ENCODE results near the gene PRR7.

The PRR7 gene

DNA sequence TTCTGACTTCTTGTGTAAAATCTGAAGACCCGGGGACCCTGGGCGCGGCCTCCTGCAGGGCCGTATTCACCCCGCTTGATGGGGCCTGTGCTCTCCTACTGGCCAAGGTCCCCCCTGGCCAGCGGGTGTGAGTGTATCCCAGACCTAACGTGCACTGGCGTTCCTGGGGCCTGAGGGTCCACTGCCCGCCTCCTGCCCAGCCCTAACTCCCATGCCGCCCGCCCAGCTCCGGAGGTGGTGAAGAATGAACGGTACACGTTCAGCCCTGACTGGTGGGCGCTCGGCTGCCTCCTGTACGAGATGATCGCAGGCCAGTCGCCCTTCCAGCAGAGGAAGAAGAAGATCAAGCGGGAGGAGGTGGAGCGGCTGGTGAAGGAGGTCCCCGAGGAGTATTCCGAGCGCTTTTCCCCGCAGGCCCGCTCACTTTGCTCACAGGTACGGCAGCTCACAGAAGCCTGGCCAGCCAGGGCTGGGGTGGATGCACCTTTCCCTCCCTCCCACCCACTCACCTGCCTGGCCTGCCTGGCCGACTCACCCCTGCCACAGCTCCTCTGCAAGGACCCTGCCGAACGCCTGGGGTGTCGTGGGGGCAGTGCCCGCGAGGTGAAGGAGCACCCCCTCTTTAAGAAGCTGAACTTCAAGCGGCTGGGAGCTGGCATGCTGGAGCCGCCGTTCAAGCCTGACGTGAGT lies 10.6 kb upstream of the PRR7 start:
- no peak for TF ChIP-seq EGR1 (IDR thresholded peaks at IDR 0.05)
- no peak for TF ChIP-seq RAD21 (IDR thresholded peaks at IDR 0.05; ENCODE audit: low read depth)
- TF ChIP-seq FOXM1 (IDR thresholded peaks at IDR 0.05; ENCODE audit: borderline replicate concordance, low read depth): no peak
- TF ChIP-seq, protein P1, sequence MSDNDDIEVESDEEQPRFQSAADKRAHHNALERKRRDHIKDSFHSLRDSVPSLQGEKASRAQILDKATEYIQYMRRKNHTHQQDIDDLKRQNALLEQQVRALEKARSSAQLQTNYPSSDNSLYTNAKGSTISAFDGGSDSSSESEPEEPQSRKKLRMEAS (IDR thresholded peaks at IDR 0.05): no peak
- no peak for TF ChIP-seq YY1 (IDR thresholded peaks at IDR 0.05; ENCODE audit: low read depth)
- TF ChIP-seq, protein P2, sequence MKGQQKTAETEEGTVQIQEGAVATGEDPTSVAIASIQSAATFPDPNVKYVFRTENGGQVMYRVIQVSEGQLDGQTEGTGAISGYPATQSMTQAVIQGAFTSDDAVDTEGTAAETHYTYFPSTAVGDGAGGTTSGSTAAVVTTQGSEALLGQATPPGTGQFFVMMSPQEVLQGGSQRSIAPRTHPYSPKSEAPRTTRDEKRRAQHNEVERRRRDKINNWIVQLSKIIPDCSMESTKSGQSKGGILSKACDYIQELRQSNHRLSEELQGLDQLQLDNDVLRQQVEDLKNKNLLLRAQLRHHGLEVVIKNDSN (IDR thresholded peaks at IDR 0.05): no peak
- no peak for TF ChIP-seq ZBTB7A (IDR thresholded peaks at IDR 0.05; ENCODE audit: low read depth)
- TF ChIP-seq TCF12 (IDR thresholded peaks at IDR 0.05; ENCODE audit: low read depth): no peak
- no peak for TF ChIP-seq TAF1 (IDR thresholded peaks at IDR 0.05; ENCODE audit: low read depth)
- TF ChIP-seq CEBPB (IDR thresholded peaks at IDR 0.05): no peak
- no peak for TF ChIP-seq TEAD4 (IDR thresholded peaks at IDR 0.05)
- no peak for TF ChIP-seq EP300 (IDR thresholded peaks at IDR 0.05; ENCODE audit: borderline replicate concordance)
- TF ChIP-seq, protein P3, sequence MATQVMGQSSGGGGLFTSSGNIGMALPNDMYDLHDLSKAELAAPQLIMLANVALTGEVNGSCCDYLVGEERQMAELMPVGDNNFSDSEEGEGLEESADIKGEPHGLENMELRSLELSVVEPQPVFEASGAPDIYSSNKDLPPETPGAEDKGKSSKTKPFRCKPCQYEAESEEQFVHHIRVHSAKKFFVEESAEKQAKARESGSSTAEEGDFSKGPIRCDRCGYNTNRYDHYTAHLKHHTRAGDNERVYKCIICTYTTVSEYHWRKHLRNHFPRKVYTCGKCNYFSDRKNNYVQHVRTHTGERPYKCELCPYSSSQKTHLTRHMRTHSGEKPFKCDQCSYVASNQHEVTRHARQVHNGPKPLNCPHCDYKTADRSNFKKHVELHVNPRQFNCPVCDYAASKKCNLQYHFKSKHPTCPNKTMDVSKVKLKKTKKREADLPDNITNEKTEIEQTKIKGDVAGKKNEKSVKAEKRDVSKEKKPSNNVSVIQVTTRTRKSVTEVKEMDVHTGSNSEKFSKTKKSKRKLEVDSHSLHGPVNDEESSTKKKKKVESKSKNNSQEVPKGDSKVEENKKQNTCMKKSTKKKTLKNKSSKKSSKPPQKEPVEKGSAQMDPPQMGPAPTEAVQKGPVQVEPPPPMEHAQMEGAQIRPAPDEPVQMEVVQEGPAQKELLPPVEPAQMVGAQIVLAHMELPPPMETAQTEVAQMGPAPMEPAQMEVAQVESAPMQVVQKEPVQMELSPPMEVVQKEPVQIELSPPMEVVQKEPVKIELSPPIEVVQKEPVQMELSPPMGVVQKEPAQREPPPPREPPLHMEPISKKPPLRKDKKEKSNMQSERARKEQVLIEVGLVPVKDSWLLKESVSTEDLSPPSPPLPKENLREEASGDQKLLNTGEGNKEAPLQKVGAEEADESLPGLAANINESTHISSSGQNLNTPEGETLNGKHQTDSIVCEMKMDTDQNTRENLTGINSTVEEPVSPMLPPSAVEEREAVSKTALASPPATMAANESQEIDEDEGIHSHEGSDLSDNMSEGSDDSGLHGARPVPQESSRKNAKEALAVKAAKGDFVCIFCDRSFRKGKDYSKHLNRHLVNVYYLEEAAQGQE (IDR thresholded peaks at IDR 0.05; ENCODE audit: low read depth): no peak
- no peak for TF ChIP-seq NFIC (IDR thresholded peaks at IDR 0.05)
- no peak for TF ChIP-seq CREB1 (IDR thresholded peaks at IDR 0.05; ENCODE audit: low read depth)

DNA sequence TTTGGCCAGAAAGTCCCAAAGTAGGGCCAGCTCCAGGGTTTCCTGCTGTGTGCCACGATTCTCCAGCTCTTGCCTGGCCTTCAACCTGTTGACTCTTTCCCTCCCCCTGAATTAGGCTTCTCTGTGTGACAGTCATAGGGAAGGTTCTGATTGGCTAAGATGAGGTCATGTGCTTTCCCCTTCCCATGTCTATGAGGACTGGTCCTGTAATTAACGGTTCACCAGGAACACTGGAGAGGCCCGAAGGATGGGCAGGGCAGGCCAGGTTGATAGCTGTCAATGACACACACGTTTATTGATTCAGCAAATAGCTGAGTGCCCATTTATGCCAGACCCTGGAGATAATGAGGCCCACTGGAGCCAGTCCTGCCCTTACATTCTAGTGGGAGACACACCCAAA lies 9.0 kb upstream of the PRR7 start:
- TF ChIP-seq, protein P2 (IDR thresholded peaks at IDR 0.05): peak; percentile 74
- TF ChIP-seq TCF12 (IDR thresholded peaks at IDR 0.05; ENCODE audit: low read depth) (no peak), FOXM1 (IDR thresholded peaks at IDR 0.05; ENCODE audit: borderline replicate concordance, low read depth) (no peak), CREB1 (IDR thresholded peaks at IDR 0.05; ENCODE audit: low read depth) (no peak)
- TF ChIP-seq, protein P3 (IDR thresholded peaks at IDR 0.05; ENCODE audit: low read depth): no peak

DNA sequence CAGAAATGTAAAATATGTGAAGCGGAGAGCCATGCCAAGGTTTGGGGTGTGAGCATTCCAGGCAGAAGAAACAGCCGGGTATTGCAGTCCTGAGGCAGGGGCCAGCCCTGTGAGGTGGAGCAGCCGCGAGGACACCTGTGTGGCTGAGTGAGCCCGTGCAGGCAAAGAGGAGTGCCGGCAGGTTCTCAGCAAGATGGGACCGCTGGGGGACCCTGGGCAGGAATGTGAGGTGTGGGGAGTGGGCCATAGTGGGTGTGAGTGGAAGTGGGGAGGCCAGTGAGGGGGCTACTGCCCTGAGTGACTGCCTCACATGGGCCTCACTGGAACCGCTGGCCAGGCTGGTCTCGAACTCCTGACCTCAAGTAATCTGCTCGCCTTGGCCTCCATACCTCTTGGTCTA lies 8.1 kb upstream of the PRR7 start:
- TF ChIP-seq TCF12 (IDR thresholded peaks at IDR 0.05; ENCODE audit: low read depth) (no peak), RAD21 (IDR thresholded peaks at IDR 0.05; ENCODE audit: low read depth) (no peak), TAF1 (IDR thresholded peaks at IDR 0.05; ENCODE audit: low read depth) (no peak), EP300 (IDR thresholded peaks at IDR 0.05; ENCODE audit: borderline replicate concordance) (no peak), FOXM1 (IDR thresholded peaks at IDR 0.05; ENCODE audit: borderline replicate concordance, low read depth) (no peak), CREB1 (IDR thresholded peaks at IDR 0.05; ENCODE audit: low read depth) (no peak), CEBPB (IDR thresholded peaks at IDR 0.05) (no peak), NFIC (IDR thresholded peaks at IDR 0.05) (no peak), ZBTB7A (IDR thresholded peaks at IDR 0.05; ENCODE audit: low read depth) (no peak), YY1 (IDR thresholded peaks at IDR 0.05; ENCODE audit: low read depth) (no peak), EGR1 (IDR thresholded peaks at IDR 0.05) (no peak), TEAD4 (IDR thresholded peaks at IDR 0.05) (no peak)
- TF ChIP-seq, protein P3 (IDR thresholded peaks at IDR 0.05; ENCODE audit: low read depth): no peak
- TF ChIP-seq, protein P2 (IDR thresholded peaks at IDR 0.05): no peak
- TF ChIP-seq, protein P1 (IDR thresholded peaks at IDR 0.05): no peak

DNA sequence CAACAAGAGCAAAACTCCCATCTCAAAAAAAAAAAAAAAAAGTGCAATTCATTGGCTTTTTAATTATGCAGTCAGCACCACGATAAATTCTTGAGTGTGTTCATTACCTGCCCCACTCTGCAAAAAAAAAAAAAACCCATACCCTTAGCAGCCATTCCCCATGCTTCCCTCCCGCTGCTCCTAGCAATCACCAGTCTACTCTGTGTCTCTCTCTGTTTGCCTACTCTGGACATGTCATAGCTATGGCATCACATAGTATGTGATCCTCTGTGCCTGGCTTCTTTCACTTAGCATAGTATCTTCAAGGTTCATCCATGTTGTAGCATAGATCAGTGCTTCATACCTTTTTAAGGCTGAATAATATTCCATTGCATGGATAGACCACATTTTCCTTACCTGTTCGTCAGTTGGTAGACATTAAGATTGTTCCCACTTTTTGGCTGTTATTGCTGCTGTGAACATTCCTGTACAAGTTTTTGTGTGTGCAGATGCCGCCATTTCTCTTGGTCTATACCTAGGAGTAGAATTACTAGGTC lies 7.0 kb upstream of the PRR7 start:
- TF ChIP-seq RAD21 (IDR thresholded peaks at IDR 0.05; ENCODE audit: low read depth) (no peak), EP300 (IDR thresholded peaks at IDR 0.05; ENCODE audit: borderline replicate concordance) (no peak), ZBTB7A (IDR thresholded peaks at IDR 0.05; ENCODE audit: low read depth) (no peak), TAF1 (IDR thresholded peaks at IDR 0.05; ENCODE audit: low read depth) (no peak), NFIC (IDR thresholded peaks at IDR 0.05) (no peak), EGR1 (IDR thresholded peaks at IDR 0.05) (no peak), YY1 (IDR thresholded peaks at IDR 0.05; ENCODE audit: low read depth) (no peak), TEAD4 (IDR thresholded peaks at IDR 0.05) (no peak), FOXM1 (IDR thresholded peaks at IDR 0.05; ENCODE audit: borderline replicate concordance, low read depth) (no peak), CEBPB (IDR thresholded peaks at IDR 0.05) (no peak), TCF12 (IDR thresholded peaks at IDR 0.05; ENCODE audit: low read depth) (no peak), CREB1 (IDR thresholded peaks at IDR 0.05; ENCODE audit: low read depth) (no peak)
- TF ChIP-seq, protein P3 (IDR thresholded peaks at IDR 0.05; ENCODE audit: low read depth): no peak
- TF ChIP-seq, protein P1 (IDR thresholded peaks at IDR 0.05): no peak
- TF ChIP-seq, protein P2 (IDR thresholded peaks at IDR 0.05): no peak

Data from Ishikawa (cell line).